SK-N-SH (cell line): ENCODE data around the gene PACC1. TPM values are rescaled to one million over a fixed set of nuclear protein-coding genes. Genes with fewer than 3 reads are reported as not detected.

Experiments used
- CTCF ChIA-PET: fragments of 300-600, 350-600 bp; formaldehyde crosslinking; extraction: SDS; loops from one replicate; lab custom pipeline; 2021; lab: Yijun Ruan, JAX
- POLR2A ChIA-PET: fragments of 350-600 bp; sonication (Branson Sonifier 250); formaldehyde crosslinking; extraction: SDS; loops from one replicate; lab custom pipeline; 2020; ENCODE audit warnings: antibody characterized with exemption, inconsistent platforms; lab: Yijun Ruan, JAX
- DNase-seq: peaks from one replicate; pipeline ENCODE4 v3.0.0; 2012
- H2AFZ ChIP-seq: fragments of 200-600 bp; sonication (generic); 2 replicates; pipeline ENCODE4 v1.8.1; 2016; ENCODE audit warnings: antibody characterized with exemption, mild to moderate bottlenecking, low read depth
- H3F3A ChIP-seq: fragments of 200-600 bp; sonication (generic); replicated peaks from 2 replicates; pipeline ENCODE3; 2016; ENCODE audit warnings: antibody characterized with exemption, mild to moderate bottlenecking; ENCODE audit not compliant: insufficient read depth
- H3K27ac ChIP-seq, 2 experiments: fragments of 200-500 bp in 1 of 2; fragments of 200-600 bp in 1 of 2; sonication (Bioruptor generic) in 1 of 2; sonication (generic), shearing (Covaris generic) in 1 of 2; 2 replicates each; pipeline versions ENCODE4 v1.5.1 to v1.6.1; 2014 to 2016; ENCODE audit warnings: low read depth in 2 of 2, inconsistent platforms in 1 of 2, low read length in 1 of 2, mild to moderate bottlenecking in 1 of 2, mixed read lengths in 1 of 2
- H3K27me3 ChIP-seq: fragments of 200-600 bp; sonication (generic), shearing (Covaris generic); 2 replicates; pipeline ENCODE4 v1.6.1; 2016; ENCODE audit warnings: mixed run types; ENCODE audit not compliant: insufficient read depth
- H3K36me3 ChIP-seq, 2 experiments: fragments of 200-500 bp in 1 of 2; fragments of 200-600 bp in 1 of 2; sonication (Bioruptor generic) in 1 of 2; sonication (generic) in 1 of 2; replicated peaks in 1 of 2; 2 replicates each; pipeline versions ENCODE3 to v1.5.1; 2014 to 2016; ENCODE audit warnings: low read length in 1 of 2, mild to moderate bottlenecking in 1 of 2; ENCODE audit not compliant: insufficient read depth in 2 of 2, control insufficient read depth in 1 of 2
- H3K4me1 ChIP-seq, 2 experiments: fragments of 200-500 bp in 1 of 2; fragments of 200-600 bp in 1 of 2; sonication (Bioruptor generic) in 1 of 2; sonication (generic), shearing (Covaris generic) in 1 of 2; 2 replicates each; pipeline versions ENCODE4 v1.5.1 to v1.6.1; 2014 to 2016; ENCODE audit warnings: low read depth in 1 of 2, low read length in 1 of 2, mixed run types in 1 of 2; ENCODE audit not compliant: insufficient read depth in 2 of 2, control insufficient read depth in 1 of 2
- H3K4me2 ChIP-seq: fragments of 200-600 bp; sonication (generic), shearing (Covaris generic); 2 replicates; pipeline ENCODE4 v1.6.1; 2017; ENCODE audit warnings: mixed run types
- H3K4me3 ChIP-seq, 2 experiments: fragments of 200-500 bp in 1 of 2; fragments of 200-600 bp in 1 of 2; sonication (Bioruptor generic) in 1 of 2; sonication (generic), shearing (Covaris generic) in 1 of 2; 2 replicates each; pipeline versions ENCODE4 v1.5.1 to v1.8.1; 2014 to 2016; ENCODE audit warnings: low read depth in 2 of 2, inconsistent platforms in 1 of 2, low read length in 1 of 2, mild to moderate bottlenecking in 1 of 2, mixed read lengths in 1 of 2, moderate library complexity in 1 of 2
- H3K79me2 ChIP-seq: fragments of 200-600 bp; sonication (generic); 2 replicates; pipeline ENCODE4 v1.8.1; 2017; ENCODE audit warnings: mild to moderate bottlenecking; ENCODE audit not compliant: insufficient read depth
- H3K9ac ChIP-seq: fragments of 200-600 bp; sonication (generic); 2 replicates; pipeline ENCODE4 v1.6.1; 2017; ENCODE audit warnings: mixed run types
- H3K9me2 ChIP-seq: fragments of 200-600 bp; sonication (generic); 2 replicates; pipeline ENCODE4 v1.6.1; 2017; ENCODE audit warnings: mixed run types
- H3K9me3 ChIP-seq: fragments of 200-600 bp; sonication (generic); 2 replicates; pipeline ENCODE4 v1.6.1; 2017; ENCODE audit warnings: mixed run types, mild to moderate bottlenecking, moderate library complexity
- H4K20me1 ChIP-seq: fragments of 200-600 bp; sonication (generic); 2 replicates; pipeline ENCODE4 v1.6.1; 2017; ENCODE audit warnings: mild to moderate bottlenecking, mixed run types; ENCODE audit not compliant: insufficient read depth
- CHD2 ChIP-seq: fragments of 150-350 bp; IDR thresholded peaks from 2 replicates; pipeline ENCODE4 v1.6.1; 2018; ENCODE audit warnings: low read length; ENCODE audit not compliant: partially characterized antibody
- CTCF ChIP-seq: fragments of 200-600 bp; sonication (generic); IDR thresholded peaks from 2 replicates; pipeline ENCODE4 v1.6.1; 2017; ENCODE audit warnings: antibody characterized with exemption, mild to moderate bottlenecking, moderate library complexity
- EP300 ChIP-seq, 2 experiments: IDR thresholded peaks; 2 replicates each; pipeline versions ENCODE4 v1.4.0 to v1.6.1; 2012; ENCODE audit warnings: borderline replicate concordance in 1 of 2, low read depth in 1 of 2, low read length in 1 of 2
- EZH2phosphoT487 ChIP-seq: fragments of 200-600 bp; sonication (generic); IDR thresholded peaks from 2 replicates; pipeline ENCODE4 v1.6.1; 2017; ENCODE audit warnings: low read depth, mixed run types, mild to moderate bottlenecking, antibody characterized with exemption, moderate library complexity, borderline replicate concordance
- FOSL2 ChIP-seq: IDR thresholded peaks from 2 replicates; pipeline ENCODE4 v1.4.0; 2012; ENCODE audit warnings: low read depth, mild to moderate bottlenecking, moderate library complexity, borderline replicate concordance
- FOXJ3 ChIP-seq: sonication (generic); formaldehyde crosslinking; IDR thresholded peaks from 2 replicates; pipeline ENCODE4 v1.5.1; 2020; ENCODE audit warnings: mild to moderate bottlenecking, missing genetic modification reagents
- GATA2 ChIP-seq: sonication (generic); formaldehyde crosslinking; IDR thresholded peaks from 2 replicates; pipeline ENCODE4 v1.5.0; 2020; ENCODE audit warnings: mild to moderate bottlenecking, missing genetic modification reagents
- MXI1 ChIP-seq: IDR thresholded peaks from 2 replicates; pipeline ENCODE4 v1.6.1; 2012; ENCODE audit warnings: mild to moderate bottlenecking, low read depth, low read length, improper control_type of control experiment
- PBX3 ChIP-seq: IDR thresholded peaks from 2 replicates; pipeline ENCODE4; 2012
- RAD21 ChIP-seq: IDR thresholded peaks from 2 replicates; pipeline ENCODE4 v1.6.1; 2012; ENCODE audit warnings: mild to moderate bottlenecking, low read length
- RFX5 ChIP-seq: IDR thresholded peaks from 2 replicates; pipeline ENCODE4 v1.6.1; 2012; ENCODE audit warnings: mild to moderate bottlenecking, improper control_type of control experiment, low read length
- RXRA ChIP-seq: IDR thresholded peaks from 2 replicates; pipeline ENCODE4 v1.4.0; 2012; ENCODE audit warnings: low read depth, mild to moderate bottlenecking, borderline replicate concordance
- TCF12 ChIP-seq: IDR thresholded peaks from 2 replicates; pipeline ENCODE4 v1.4.0; 2012
- WGBS: methylation state at CpG from one replicate; pipeline ENCODE4 v1.1.6; 2017; ENCODE audit warnings: low lambda C conversion rate; 5-methylcytosine and 5-hydroxymethylcytosine counted together
- polyA plus RNA-seq, 3 experiments: library from polyadenylated mRNA; depleted of rRNA; stranded (reverse); fragments of >200 nt; gene quantifications; 2 replicates each; pipeline ENCODE4 v1.2.3, GENCODE V29; 2012
- TF ChIP-seq, protein P1 (sequence below): IDR thresholded peaks from 2 replicates; pipeline ENCODE4 v1.4.0; 2012; ENCODE audit warnings: low read depth
- TF ChIP-seq, protein P2 (sequence below): IDR thresholded peaks from 2 replicates; pipeline ENCODE4 v1.6.1; 2012; ENCODE audit warnings: mild to moderate bottlenecking, low read depth, low read length, moderate library complexity
- TF ChIP-seq, protein P3 (sequence below): fragments of 150-350 bp; IDR thresholded peaks from 2 replicates; pipeline ENCODE4 v1.6.1; 2017; ENCODE audit warnings: antibody characterized with exemption, low read length, low read depth, borderline replicate concordance

PACC1 gene
- polyA plus RNA-seq, 1 of the 3 experiments (the other 2 are of a cell fraction), result 23.1 TPM

GRCh38 chr1:212402666-212403321 lies 11.9 kb downstream of the PACC1 start:
- H3K4me2 ChIP-seq, result no peak overlapping the region
- H3K9ac ChIP-seq, result no peak overlapping the region
- POLR2A ChIA-PET, result no interaction called here
- TF ChIP-seq RFX5, result no peak
- TF ChIP-seq, protein P1, sequence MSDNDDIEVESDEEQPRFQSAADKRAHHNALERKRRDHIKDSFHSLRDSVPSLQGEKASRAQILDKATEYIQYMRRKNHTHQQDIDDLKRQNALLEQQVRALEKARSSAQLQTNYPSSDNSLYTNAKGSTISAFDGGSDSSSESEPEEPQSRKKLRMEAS, result no peak
- TF ChIP-seq, protein P2, sequence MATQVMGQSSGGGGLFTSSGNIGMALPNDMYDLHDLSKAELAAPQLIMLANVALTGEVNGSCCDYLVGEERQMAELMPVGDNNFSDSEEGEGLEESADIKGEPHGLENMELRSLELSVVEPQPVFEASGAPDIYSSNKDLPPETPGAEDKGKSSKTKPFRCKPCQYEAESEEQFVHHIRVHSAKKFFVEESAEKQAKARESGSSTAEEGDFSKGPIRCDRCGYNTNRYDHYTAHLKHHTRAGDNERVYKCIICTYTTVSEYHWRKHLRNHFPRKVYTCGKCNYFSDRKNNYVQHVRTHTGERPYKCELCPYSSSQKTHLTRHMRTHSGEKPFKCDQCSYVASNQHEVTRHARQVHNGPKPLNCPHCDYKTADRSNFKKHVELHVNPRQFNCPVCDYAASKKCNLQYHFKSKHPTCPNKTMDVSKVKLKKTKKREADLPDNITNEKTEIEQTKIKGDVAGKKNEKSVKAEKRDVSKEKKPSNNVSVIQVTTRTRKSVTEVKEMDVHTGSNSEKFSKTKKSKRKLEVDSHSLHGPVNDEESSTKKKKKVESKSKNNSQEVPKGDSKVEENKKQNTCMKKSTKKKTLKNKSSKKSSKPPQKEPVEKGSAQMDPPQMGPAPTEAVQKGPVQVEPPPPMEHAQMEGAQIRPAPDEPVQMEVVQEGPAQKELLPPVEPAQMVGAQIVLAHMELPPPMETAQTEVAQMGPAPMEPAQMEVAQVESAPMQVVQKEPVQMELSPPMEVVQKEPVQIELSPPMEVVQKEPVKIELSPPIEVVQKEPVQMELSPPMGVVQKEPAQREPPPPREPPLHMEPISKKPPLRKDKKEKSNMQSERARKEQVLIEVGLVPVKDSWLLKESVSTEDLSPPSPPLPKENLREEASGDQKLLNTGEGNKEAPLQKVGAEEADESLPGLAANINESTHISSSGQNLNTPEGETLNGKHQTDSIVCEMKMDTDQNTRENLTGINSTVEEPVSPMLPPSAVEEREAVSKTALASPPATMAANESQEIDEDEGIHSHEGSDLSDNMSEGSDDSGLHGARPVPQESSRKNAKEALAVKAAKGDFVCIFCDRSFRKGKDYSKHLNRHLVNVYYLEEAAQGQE, result no peak
- no peak for TF ChIP-seq EZH2phosphoT487
- TF ChIP-seq FOXJ3, result no peak
- TF ChIP-seq CTCF, result no peak
- TF ChIP-seq, protein P3, sequence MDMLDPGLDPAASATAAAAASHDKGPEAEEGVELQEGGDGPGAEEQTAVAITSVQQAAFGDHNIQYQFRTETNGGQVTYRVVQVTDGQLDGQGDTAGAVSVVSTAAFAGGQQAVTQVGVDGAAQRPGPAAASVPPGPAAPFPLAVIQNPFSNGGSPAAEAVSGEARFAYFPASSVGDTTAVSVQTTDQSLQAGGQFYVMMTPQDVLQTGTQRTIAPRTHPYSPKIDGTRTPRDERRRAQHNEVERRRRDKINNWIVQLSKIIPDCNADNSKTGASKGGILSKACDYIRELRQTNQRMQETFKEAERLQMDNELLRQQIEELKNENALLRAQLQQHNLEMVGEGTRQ, result no peak
- no peak for TF ChIP-seq CHD2
- TF ChIP-seq EP300 (IDR thresholded peaks at IDR 0.05; ENCODE audit: borderline replicate concordance in 1 of 2, low read depth in 1 of 2, low read length in 1 of 2), result no peak
- no peak for TF ChIP-seq PBX3
- no peak for TF ChIP-seq RAD21
- no peak for TF ChIP-seq FOSL2
- TF ChIP-seq TCF12, result no peak
- no peak for TF ChIP-seq MXI1
- TF ChIP-seq RXRA, result no peak
- no peak for TF ChIP-seq GATA2
- H2AFZ ChIP-seq, result no peak overlapping the region
- H3K9me2 ChIP-seq, result no peaks in the 10 kb centered on the region
- no peak overlapping the region for H3K4me3 ChIP-seq
- no peaks in the 10 kb centered on the region for H4K20me1 ChIP-seq
- WGBS, result 70% methylated on average over 7 of the region's 7 CpGs
- H3F3A ChIP-seq, result no peaks in the 10 kb centered on the region
- no peaks in the 10 kb centered on the region for H3K27me3 ChIP-seq
- H3K27ac ChIP-seq, result no peak overlapping the region
- H3K79me2 ChIP-seq, result no peaks in the 10 kb centered on the region; the same call in 1 of the 2 replicates
- peaks cover 6% of the 10 kb centered on the region; the same call in 1 of the 2 replicates for H3K9me3 ChIP-seq
- CTCF ChIA-PET, result interaction anchor here (1.6 kb wide), 1 partner anchor 332 kb away, joined by 4 read pairs; no protein-coding TSS in a partner anchor
- no peak for DNase-seq
- peaks cover 22 to 26% of the 10 kb centered on the region in 2 experiments for H3K36me3 ChIP-seq
- no peaks in the 10 kb centered on the region for H3K4me1 ChIP-seq
